GM20000 (cell line): Measurements from ENCODE around the gene DIP2C.
"Not testable (repeated sequence)": the region's sequence is repeated elsewhere in the genome, so short reads cannot be mapped to it uniquely, and the experiment has no call there.

ENCODE experiments used
- DNase-seq: peaks from one replicate; pipeline ENCODE4 v3.0.0; 2012; ENCODE audit warnings: low spot score
- CTCF ChIP-seq: IDR thresholded peaks from 2 replicates; pipeline ENCODE4 v1.5.1; 2012; ENCODE audit warnings: mild to moderate bottlenecking, control low read depth; ENCODE audit errors: extremely low read depth, missing control alignments

DIP2C gene

GRCh38 chr10:271201-271600 is 418.3 kb downstream of the DIP2C start:
- DNase-seq: no peak

DNA sequence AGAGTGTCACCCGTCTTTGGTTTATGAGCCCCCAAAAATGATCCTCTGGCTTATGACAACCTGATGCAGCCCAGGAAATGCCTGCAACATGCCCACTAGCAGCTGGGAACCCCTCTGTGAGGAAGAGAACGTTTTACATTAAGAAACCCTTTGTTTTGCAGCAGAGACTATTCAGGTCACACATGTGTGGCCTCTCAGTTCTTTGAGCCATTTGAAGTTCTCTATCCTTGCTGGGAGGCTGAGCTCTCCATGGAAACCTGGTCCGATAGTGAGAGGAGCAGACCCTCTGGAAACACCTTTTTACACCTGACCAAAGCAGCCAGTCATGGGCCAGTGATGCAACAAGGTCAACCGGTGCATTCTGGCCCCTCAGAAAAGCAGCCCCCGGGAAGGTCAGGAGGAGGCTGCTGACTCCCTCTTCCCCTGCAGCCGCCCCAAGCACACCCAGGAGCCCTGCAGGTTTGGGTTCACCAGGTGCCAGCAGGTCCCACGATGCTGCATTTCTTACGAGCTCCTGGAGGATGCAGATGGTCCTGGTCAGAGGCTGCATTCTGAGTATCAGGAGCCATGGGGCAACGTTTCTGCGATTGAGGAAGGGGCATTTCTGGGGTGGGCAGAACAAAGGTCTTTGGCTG is 419.9 kb downstream of the DIP2C start:
- DNase-seq: no peak
- no peak for TF ChIP-seq CTCF

More at GRCh38 chr10:271201-271600, 418.3 kb downstream of the DIP2C start:
- no peak for TF ChIP-seq CTCF

- TF ChIP-seq CTCF: no peak
- no peak for DNase-seq
Measured at GRCh38 chr10:267705-268104, 421.8 kb downstream of the DIP2C start.

DNA sequence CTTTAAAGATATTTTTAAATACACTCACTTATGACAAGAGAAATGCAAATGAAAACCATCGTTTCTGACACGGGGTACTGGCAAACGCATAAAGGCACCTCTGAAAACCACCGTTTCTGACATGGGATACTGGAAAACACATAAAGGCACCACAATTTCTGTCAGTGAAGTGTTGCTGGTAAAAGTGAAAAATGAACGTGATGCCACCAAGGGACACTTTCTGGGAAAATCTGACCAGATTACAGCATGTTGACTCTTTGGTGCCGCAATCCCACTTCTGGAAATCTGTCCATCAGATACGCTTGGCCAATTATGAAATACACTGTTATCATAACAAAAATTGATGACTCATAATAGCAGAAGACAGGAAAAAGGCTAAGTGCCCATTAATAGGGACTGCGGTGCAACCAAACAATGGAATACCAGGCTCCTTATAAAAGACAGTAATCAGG is 422.5 kb downstream of the DIP2C start:
- no peak for DNase-seq
- TF ChIP-seq CTCF: no peak

DNA sequence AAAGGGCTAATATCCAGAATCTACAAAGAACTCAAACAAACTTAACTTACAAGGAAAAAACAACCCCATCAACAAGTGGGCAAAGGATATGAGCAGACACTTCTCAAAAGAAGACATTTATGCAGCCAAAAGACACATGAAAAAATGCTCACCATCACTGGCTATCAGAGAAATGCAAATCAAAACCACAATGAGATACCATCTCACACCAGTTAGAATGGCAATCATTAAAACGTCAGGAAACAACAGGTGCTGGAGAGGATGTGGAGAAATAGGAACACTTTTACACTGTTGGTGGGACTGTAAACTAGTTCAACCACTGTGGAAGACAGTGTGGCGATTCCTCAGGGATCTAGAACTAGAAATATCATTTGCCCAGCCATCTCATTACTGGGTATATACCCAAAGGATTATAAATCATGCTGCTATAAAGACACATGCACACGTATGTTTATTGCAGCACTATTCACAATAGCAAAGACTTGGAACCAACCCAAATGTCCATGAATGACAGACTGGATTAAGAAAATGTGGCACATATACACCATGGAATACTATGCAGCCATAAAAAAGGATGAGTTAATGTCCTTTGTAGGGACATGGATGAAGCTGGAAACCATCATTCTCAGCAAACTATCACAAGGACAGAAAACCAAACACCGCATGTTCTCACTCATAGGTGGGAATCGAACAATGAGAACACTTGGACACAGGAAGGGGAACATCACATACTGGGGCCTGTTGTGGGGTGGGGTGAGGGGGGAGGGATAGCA is 423.5 kb downstream of the DIP2C start:
- DNase-seq: not testable (repeated sequence)

GRCh38 chr10:265074-265440 is 424.4 kb downstream of the DIP2C start:
- not testable (repeated sequence) for DNase-seq

DNA sequence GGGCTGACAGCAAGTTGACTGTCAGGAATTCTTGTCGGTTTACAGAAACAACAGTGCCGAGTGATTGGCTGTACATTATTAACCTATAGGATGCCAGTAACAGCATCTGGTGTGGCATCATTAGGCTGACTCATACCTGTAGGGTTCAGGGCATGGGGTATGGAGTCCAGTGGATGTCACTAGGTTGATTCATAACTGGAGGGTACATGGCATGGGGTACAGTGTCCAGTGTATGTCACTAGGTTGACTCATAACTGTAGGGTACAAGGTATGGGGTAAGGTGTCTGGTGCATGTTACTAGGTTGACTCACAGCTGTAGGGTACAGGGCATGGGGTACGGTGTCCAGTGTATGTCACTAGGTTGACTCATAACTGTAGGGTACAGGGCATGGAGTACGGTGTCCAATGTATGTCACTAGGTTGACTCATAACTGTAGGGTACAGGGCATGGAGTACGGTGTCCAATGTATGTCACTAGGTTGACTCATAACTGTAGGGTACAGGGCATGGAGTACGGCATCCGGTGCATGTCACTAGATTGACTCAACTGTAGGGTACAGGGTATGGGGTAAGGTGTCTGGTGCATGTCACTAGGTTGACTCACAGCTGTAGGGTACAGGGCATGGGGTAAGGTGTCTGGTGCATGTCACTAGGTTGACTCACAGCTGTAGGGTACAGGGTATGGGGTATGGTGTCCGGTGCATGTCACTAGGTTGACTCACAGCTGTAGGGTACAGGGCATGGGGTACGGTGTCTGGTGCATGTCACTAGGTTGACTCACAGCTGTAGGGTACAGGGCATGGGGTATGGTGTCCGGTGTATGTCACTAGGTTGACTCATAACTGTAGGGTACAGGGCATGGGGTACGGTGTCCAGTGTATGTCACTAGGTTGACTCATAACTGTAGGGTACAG is 425.1 kb downstream of the DIP2C start:
- DNase-seq: not testable (repeated sequence)

GRCh38 chr10:260819-261429 is 428.5 kb downstream of the DIP2C start:
- peak; percentile 17 for DNase-seq

More at GRCh38 chr10:260819-261429, 428.5 kb downstream of the DIP2C start:
- no peak for TF ChIP-seq CTCF
